T follicular helper cell (primary cell): Measurements from ENCODE around the gene TES.
"Not testable (repeated sequence)": the region's sequence is repeated elsewhere in the genome, so short reads cannot be mapped to it uniquely, and the experiment has no call there.

ENCODE experiments used
- DNase-seq: peaks from one replicate; pipeline ENCODE4 v3.0.0-alpha.2; 2020; ENCODE audit warnings: low read depth
- total RNA-seq, 2 experiments: gene quantifications; one replicate each; lab custom pipeline; 2026; lab: John Stamatoyannopoulos, UW

TES gene, protein sequence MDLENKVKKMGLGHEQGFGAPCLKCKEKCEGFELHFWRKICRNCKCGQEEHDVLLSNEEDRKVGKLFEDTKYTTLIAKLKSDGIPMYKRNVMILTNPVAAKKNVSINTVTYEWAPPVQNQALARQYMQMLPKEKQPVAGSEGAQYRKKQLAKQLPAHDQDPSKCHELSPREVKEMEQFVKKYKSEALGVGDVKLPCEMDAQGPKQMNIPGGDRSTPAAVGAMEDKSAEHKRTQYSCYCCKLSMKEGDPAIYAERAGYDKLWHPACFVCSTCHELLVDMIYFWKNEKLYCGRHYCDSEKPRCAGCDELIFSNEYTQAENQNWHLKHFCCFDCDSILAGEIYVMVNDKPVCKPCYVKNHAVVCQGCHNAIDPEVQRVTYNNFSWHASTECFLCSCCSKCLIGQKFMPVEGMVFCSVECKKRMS
- total RNA-seq, result 189 to 241 reads per million in 2 experiments

- peak; percentile 26 for DNase-seq
Measured at GRCh38 chr7:116210345-116211005, at the start of gene TES. Gene TES, plus strand, starts transcription at chr7:116210539. Its CDS starts 169 bp downstream, at chr7:116210708.

- DNase-seq, result no peak
Measured at GRCh38 chr7:116161728-116162127, 48.6 kb upstream of the TES start.

GRCh38 chr7:116162254-116162653 lies 48.1 kb upstream of the TES start:
- no peak for DNase-seq

DNA sequence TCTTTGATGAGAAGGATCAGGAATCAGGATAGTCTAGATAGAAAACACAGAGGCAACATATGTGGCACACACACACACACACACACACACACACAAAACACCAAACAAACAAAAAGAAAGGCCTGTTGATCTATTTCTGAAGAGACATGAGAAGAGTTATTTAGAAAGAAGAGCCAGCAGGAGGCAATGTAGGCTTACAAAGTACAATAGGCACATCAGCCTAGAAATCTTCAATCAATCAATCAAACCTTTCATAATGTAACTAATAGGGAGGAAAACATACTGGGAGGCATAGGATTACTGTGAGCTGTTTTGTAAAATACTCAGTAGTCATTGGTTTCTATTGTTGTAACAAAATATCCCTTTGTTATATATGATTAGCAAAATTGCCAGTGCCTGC lies 47.3 kb upstream of the TES start:
- DNase-seq, result no peak

DNA sequence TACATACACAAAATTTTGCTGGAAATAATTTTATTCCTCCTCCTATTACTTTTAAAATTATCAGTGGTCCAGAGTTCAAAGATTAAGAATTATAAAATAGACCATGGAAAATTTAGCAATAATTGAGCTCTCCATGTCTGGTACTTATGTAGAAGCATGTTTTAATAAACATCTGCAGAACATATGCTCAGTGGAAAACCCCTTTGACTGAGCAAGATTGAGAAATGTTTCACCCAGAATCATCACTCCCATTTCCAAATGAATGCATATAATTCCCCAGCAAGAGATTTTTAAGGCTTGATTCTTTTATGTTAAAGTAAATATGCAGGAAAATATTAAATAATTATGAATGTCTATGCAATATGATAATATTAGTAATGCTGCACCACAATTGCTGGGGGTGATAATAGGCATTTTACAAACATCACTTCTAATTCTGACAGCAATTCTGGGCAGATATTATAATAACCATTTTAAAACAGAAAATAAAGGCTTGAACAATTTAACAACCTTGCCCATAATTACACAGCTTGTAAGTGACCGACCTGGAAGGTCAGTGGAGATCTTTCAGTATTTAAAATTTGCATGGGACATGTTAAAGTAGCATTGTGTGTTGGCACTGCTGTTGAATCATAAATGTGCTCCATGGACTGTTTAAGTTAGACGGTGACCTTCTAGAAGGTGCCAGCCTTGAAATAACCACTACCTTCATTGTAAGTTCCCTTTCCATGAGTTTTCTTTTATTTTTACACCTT lies 45.6 kb upstream of the TES start:
- no peak for DNase-seq

- DNase-seq, result no peak
Measured at GRCh38 chr7:116165717-116166116, 44.6 kb upstream of the TES start.

GRCh38 chr7:116166156-116166555 lies 44.2 kb upstream of the TES start:
- no peak for DNase-seq

- DNase-seq, result no peak
Measured at GRCh38 chr7:116167177-116167576, 43.2 kb upstream of the TES start.

DNA sequence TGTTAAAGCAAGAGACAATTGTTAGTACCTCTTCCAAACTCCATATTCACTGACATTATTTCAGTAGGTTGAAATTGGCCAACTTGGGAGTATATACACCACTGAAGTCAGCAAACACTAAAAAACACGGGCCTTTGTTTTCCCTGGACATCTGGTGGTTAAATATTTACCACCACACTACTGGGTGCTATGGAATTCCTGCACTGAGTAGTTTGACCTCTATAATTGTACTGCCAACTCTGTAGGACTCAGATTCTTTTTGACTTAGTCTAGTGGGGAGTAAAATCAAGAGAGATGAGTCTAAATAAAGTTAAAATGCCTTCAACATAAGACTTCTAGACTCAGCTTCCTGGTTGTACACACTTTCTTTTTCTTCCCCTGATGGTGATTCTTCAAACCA lies 41.3 kb upstream of the TES start:
- no peak for DNase-seq

- no peak for DNase-seq
Measured at GRCh38 chr7:116170180-116170579, 40.2 kb upstream of the TES start.

GRCh38 chr7:116171094-116171493 lies 39.2 kb upstream of the TES start:
- no peak for DNase-seq

DNA sequence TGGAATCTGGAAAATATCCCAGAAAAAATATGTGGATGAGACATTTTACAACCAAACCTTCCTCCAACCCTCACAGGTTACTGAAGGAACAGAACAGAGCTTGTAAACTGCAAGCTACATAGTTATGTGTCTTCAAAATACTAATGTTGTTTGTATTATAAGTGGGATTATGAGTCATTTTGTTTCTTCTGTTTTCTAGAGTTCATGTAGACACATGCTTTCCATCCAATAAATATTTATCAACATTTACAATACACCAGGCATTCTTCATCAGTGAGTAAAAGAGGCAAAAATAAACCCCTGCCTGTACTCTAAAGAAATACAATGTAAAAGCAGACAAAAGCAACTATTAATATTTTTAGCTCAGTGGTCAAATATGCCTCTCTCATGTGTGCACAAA lies 38.0 kb upstream of the TES start:
- no peak for DNase-seq

- DNase-seq, result no peak
Measured at GRCh38 chr7:116173051-116174028, 37.0 kb upstream of the TES start.

DNA sequence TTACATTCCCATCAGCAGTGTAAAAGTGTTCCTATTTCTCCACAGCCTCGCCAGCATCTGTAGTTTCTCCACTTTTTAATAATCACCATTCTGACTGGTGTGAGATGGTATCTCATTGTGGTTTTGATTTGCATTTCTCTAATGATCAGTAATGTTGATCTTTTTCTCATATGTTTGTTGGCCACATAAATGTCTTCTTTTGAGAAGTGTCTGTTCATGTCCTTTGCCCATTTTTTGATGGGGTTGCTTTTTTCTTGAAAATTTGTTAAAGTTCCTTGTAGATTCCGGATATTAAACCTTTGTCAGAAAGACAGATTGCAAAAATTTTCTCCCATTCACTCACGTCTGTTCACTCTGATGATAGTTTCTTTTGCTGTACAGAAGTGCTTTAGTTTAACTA lies 35.2 kb upstream of the TES start:
- DNase-seq, result not testable (repeated sequence)

DNA sequence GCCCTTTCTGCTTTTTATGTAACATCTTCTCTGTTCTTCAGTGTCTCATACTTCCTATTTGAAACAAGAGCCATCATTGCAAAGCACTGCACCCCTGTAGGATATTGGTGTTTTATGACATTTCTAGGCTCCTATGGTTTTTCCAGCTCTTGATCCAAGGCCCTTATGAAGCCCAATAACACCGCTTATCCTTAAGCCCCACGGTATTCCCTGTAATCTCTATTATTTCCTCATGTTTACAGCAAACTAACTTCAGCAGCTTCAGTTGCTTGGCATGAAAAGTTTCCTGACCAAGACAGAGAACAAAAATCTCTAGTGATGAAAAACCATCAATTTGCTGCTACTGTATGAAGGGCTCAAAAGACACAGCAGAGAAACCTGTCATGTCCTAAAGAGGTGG lies 34.1 kb upstream of the TES start:
- DNase-seq, result no peak

DNA sequence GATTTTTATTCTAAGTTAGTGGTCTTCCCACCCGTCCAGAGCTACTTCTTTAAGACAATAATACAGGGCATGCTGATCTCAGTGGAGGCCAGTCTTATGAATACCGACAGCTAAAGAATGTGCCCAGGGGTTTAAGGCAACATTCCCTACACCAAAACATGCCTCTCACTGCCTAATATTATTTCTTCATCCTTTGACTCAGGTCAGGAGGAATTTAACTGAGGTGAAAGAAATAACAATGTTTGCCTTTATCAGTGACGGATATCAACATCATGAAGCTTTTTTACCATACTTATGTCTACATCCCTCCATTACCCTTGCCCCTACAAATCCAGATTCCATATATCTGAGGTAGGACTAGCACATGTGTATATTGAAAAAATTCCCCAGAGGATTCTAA lies 33.3 kb upstream of the TES start:
- DNase-seq, result no peak

GRCh38 chr7:116180302-116180701 lies 30.0 kb upstream of the TES start:
- no peak for DNase-seq

DNA sequence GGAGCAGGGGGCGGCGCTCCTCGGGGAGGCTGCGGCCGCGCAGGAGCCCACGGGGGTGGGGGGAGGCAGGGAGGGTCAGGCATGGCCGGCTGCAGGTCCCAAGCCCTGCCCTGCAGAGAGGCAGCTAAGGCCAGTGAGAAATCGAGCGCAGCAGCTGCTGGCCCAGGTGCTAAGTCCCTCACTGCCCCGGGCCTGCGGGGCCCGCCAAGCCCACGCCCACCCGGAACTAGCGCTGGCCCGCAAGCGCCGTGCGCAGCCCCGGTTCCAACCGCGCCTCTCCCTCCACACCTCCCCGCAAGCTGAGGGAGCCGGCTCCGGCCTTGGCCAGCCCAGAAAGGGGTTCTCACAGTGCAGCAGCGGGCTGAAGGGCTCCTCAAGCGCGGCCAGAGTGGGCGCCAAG lies 28.3 kb upstream of the TES start:
- no peak for DNase-seq

- no peak for DNase-seq
Measured at GRCh38 chr7:116185450-116185849, 24.9 kb upstream of the TES start.

GRCh38 chr7:116185956-116186355 lies 24.4 kb upstream of the TES start:
- no peak for DNase-seq

DNA sequence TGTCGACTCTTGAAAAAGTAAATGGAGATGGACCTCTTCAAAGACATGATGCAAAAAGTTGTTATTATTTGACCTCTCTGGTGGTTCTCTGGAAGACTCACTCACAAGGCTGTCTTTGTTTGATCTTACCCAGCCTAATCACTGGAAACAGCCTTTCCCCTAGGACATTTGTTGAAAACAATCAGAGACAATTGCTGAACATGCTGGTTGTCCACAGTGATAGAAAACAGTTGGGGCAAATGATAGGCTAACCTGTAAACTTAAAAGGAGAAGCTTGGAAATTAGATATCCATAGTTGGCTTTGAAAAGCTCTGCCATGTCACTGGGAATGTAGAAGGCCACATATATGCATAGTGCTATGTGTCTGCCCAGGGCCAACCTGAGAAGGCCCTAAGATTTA lies 22.9 kb upstream of the TES start:
- no peak for DNase-seq
